Glutamatergic neuron (in vitro differentiated cells): ENCODE measurements around the gene CFAP221. TPM values are rescaled to one million over a fixed set of nuclear protein-coding genes. Genes with fewer than 3 reads are reported as not detected.

ENCODE experiments used
- DNase-seq: peaks from one replicate; pipeline ENCODE4 v3.0.0; 2022
- H3K27ac Mint-ChIP-seq: one replicate; pipeline ENCODE4 v1.8.0; 2020; ENCODE audit warnings: mild to moderate bottlenecking, mixed read lengths, inconsistent platforms; ENCODE audit not compliant: unreplicated experiment
- H3K27me3 Mint-ChIP-seq: one replicate; pipeline ENCODE4 v1.8.0; 2020; ENCODE audit warnings: mild to moderate bottlenecking, moderate library complexity, mixed read lengths, inconsistent platforms; ENCODE audit not compliant: unreplicated experiment
- H3K36me3 Mint-ChIP-seq: one replicate; pipeline ENCODE4 v1.8.0; 2020; ENCODE audit warnings: mild to moderate bottlenecking, mixed read lengths, inconsistent platforms; ENCODE audit not compliant: unreplicated experiment
- H3K4me1 Mint-ChIP-seq: one replicate; pipeline ENCODE4 v1.8.0; 2020; ENCODE audit warnings: mild to moderate bottlenecking, low read depth, mixed read lengths, inconsistent platforms; ENCODE audit not compliant: unreplicated experiment
- H3K4me3 Mint-ChIP-seq: one replicate; pipeline ENCODE4 v1.8.0; 2020; ENCODE audit warnings: mild to moderate bottlenecking, mixed read lengths, inconsistent platforms; ENCODE audit not compliant: unreplicated experiment
- H3K9me3 Mint-ChIP-seq: one replicate; pipeline ENCODE4 v1.8.0; 2020; ENCODE audit warnings: mild to moderate bottlenecking, moderate library complexity, mixed read lengths, inconsistent platforms; ENCODE audit not compliant: unreplicated experiment
- total RNA-seq: library from RNA; stranded (reverse); fragmentation: NEBNext Ultra II Directional; extraction: Animal tissue kit (Norgen Biotek cat#: 25700); gene quantifications from one replicate; pipeline ENCODE4 v1.2.1, GENCODE V29; 2021; ENCODE audit not compliant: unreplicated experiment
- TF ChIP-seq, protein P1 (sequence below): fragments of 200-600 bp; sonication (generic); IDR thresholded peaks from one replicate; pipeline ENCODE4 v1.5.0; 2021; ENCODE audit not compliant: partially characterized antibody, unreplicated experiment

The CFAP221 gene
- total RNA-seq, 1 donor from 2014 or later = 0.34 TPM

DNA sequence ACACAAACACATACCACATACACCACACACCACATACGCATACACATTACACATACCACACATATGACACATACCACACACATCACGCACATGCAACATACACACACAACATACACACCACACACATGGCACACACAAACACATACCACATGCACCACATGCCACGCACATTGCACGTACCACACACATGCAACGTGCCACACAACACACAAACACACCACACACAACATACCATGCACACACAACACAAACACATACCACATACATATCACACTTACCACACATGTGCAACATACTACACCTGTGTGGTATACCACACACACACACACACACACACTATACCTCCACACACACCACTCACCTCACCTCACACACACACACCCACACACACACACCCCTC, 149.7 kb downstream of the CFAP221 start:
- no peak for DNase-seq
- H3K27ac Mint-ChIP-seq = peak overlapping the region; percentile 7
- peaks cover 5% of the 10 kb centered on the region for H3K27me3 Mint-ChIP-seq
- TF ChIP-seq, protein P1, sequence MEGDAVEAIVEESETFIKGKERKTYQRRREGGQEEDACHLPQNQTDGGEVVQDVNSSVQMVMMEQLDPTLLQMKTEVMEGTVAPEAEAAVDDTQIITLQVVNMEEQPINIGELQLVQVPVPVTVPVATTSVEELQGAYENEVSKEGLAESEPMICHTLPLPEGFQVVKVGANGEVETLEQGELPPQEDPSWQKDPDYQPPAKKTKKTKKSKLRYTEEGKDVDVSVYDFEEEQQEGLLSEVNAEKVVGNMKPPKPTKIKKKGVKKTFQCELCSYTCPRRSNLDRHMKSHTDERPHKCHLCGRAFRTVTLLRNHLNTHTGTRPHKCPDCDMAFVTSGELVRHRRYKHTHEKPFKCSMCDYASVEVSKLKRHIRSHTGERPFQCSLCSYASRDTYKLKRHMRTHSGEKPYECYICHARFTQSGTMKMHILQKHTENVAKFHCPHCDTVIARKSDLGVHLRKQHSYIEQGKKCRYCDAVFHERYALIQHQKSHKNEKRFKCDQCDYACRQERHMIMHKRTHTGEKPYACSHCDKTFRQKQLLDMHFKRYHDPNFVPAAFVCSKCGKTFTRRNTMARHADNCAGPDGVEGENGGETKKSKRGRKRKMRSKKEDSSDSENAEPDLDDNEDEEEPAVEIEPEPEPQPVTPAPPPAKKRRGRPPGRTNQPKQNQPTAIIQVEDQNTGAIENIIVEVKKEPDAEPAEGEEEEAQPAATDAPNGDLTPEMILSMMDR = no peak
- peaks cover 18% of the 10 kb centered on the region for H3K9me3 Mint-ChIP-seq
- H3K36me3 Mint-ChIP-seq = peaks cover 6% of the 10 kb centered on the region
- peak overlapping the region; percentile 2 for H3K4me3 Mint-ChIP-seq
- peaks cover 34% of the 10 kb centered on the region for H3K4me1 Mint-ChIP-seq

DNA sequence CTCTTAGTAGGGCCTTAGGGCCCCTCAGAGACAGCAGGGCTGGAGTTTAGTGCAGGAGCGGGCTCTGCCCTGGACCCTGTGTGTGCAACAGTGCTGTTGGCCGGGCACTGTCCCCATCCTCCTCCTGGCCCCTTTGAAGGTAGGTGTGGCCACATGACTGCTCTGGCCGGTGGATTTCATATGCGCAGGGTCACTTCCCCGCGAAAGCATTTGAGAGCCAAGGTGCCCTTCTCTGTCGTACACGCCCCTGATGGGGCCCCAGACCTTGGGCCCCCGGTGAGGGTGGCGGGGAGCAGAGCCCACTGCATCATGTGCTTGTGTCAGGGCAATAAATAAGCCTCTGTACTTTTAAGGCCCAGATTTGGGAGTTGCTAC, 150.2 kb downstream of the CFAP221 start:
- H3K9me3 Mint-ChIP-seq = peaks cover 18% of the 10 kb centered on the region
- TF ChIP-seq, protein P1 = no peak
- peaks cover 32% of the 10 kb centered on the region for H3K4me1 Mint-ChIP-seq
- no peak overlapping the region for H3K27ac Mint-ChIP-seq
- DNase-seq = no peak
- peaks cover 5% of the 10 kb centered on the region for H3K27me3 Mint-ChIP-seq
- H3K4me3 Mint-ChIP-seq = no peak overlapping the region
- peaks cover 6% of the 10 kb centered on the region for H3K36me3 Mint-ChIP-seq

GRCh38 chr2:119694845-119695521, 150.7 kb downstream of the CFAP221 start:
- Mint-ChIP-seq H3K36me3 (peaks cover 3% of the 10 kb centered on the region), H3K4me3 (peak overlapping the region; percentile 42), H3K4me1 (peaks cover 34% of the 10 kb centered on the region), H3K27me3 (peaks cover 6% of the 10 kb centered on the region), H3K9me3 (peaks cover 19% of the 10 kb centered on the region), H3K27ac (peak overlapping the region; percentile 46)
- no peak for DNase-seq
- TF ChIP-seq, protein P1 = no peak

- Mint-ChIP-seq H3K4me3 (no peak overlapping the region), H3K4me1 (peaks cover 40% of the 10 kb centered on the region), H3K27ac (no peak overlapping the region), H3K27me3 (peaks cover 7% of the 10 kb centered on the region), H3K36me3 (no peaks in the 10 kb centered on the region), H3K9me3 (peaks cover 16% of the 10 kb centered on the region)
- TF ChIP-seq, protein P1 = no peak
- no peak for DNase-seq
Measured at GRCh38 chr2:119696005-119696404, 151.8 kb downstream of the CFAP221 start.

- TF ChIP-seq, protein P1 = no peak
- peaks cover 16% of the 10 kb centered on the region for H3K9me3 Mint-ChIP-seq
- peaks cover 7% of the 10 kb centered on the region for H3K27me3 Mint-ChIP-seq
- H3K36me3 Mint-ChIP-seq = no peaks in the 10 kb centered on the region
- peaks cover 44% of the 10 kb centered on the region for H3K4me1 Mint-ChIP-seq
- no peak overlapping the region for H3K27ac Mint-ChIP-seq
- DNase-seq = no peak
- H3K4me3 Mint-ChIP-seq = no peak overlapping the region
Measured at GRCh38 chr2:119696494-119697030, 152.3 kb downstream of the CFAP221 start.
